OCI-LY7 (cell line): Measurements from ENCODE around the gene MTHFD1L. TPM values are rescaled to one million over a fixed set of nuclear protein-coding genes. Genes with fewer than 3 reads are reported as not detected.

ENCODE experiments used
- BruUV-seq: library from RNA; stranded (reverse); fragments of 400-500 nt; replicated peaks from 2 replicates; lab custom pipeline; 2021; lab: Mats Ljungman, UMichigan
- CTCF ChIA-PET: fragments of 300-600 bp; sonication (Branson Sonifier 250); formaldehyde crosslinking; loops from one replicate; lab custom pipeline; 2022; ENCODE audit warnings: antibody characterized with exemption; ENCODE audit not compliant: unreplicated experiment; lab: Charles Lee
- POLR2A ChIA-PET: fragments of 300-600 bp; sonication (Branson Sonifier 250); formaldehyde crosslinking; loops from one replicate; lab custom pipeline; 2022; ENCODE audit warnings: antibody characterized with exemption; lab: Charles Lee
- DNase-seq: peaks from one replicate; pipeline ENCODE4 v3.0.0-alpha.2; 2015; ENCODE audit warnings: low spot score
- H2AFZ ChIP-seq: fragments of 200-600 bp; sonication (generic), shearing (Covaris generic); 2 replicates; pipeline ENCODE4 v1.6.1; 2014; ENCODE audit warnings: mild to moderate bottlenecking, antibody characterized with exemption, low read length, moderate library complexity
- H3K27ac ChIP-seq: fragments of 200-600 bp; sonication (generic); 2 replicates; pipeline ENCODE4 v1.5.1; 2014; ENCODE audit warnings: mixed run types, low read depth, mild to moderate bottlenecking, moderate library complexity, low read length, inconsistent platforms; ENCODE audit not compliant: poor library complexity, severe bottlenecking
- H3K36me3 ChIP-seq: fragments of 200-600 bp; sonication (generic); 2 replicates; pipeline ENCODE4 v1.6.1; 2014; ENCODE audit warnings: mild to moderate bottlenecking, antibody characterized with exemption, low read length, moderate library complexity, mixed read lengths; ENCODE audit not compliant: insufficient read depth
- H3K4me1 ChIP-seq: fragments of 200-600 bp; sonication (generic); 2 replicates; pipeline ENCODE4 v1.5.1; 2014; ENCODE audit warnings: mild to moderate bottlenecking, low read length; ENCODE audit not compliant: insufficient read depth, poor library complexity, severe bottlenecking
- H3K4me2 ChIP-seq: fragments of 200-600 bp; sonication (generic); 2 replicates; pipeline ENCODE4 v1.6.1; 2014; ENCODE audit warnings: mild to moderate bottlenecking, low read length
- H3K4me3 ChIP-seq: fragments of 200-600 bp; sonication (generic); 2 replicates; pipeline ENCODE4 v1.5.1; 2014; ENCODE audit warnings: mild to moderate bottlenecking, low read depth, low read length; ENCODE audit not compliant: poor library complexity, severe bottlenecking
- H3K79me2 ChIP-seq: fragments of 200-600 bp; sonication (generic); 2 replicates; pipeline ENCODE4 v1.6.1; 2016; ENCODE audit warnings: low read depth, mild to moderate bottlenecking, low read length, moderate library complexity, mixed read lengths; ENCODE audit not compliant: insufficient read depth
- H3K9me2 ChIP-seq: fragments of 200-600 bp; sonication (generic); 2 replicates; pipeline ENCODE4 v1.6.1; 2016; ENCODE audit warnings: mild to moderate bottlenecking, low read length, mixed read lengths; ENCODE audit not compliant: insufficient read depth
- H3K9me3 ChIP-seq: fragments of 200-600 bp; sonication (generic); 2 replicates; pipeline ENCODE4 v1.6.1; 2014; ENCODE audit warnings: mild to moderate bottlenecking, mixed run types, low read length, mixed read lengths
- H4K20me1 ChIP-seq: fragments of 200-600 bp; sonication (generic); 2 replicates; pipeline ENCODE4 v1.6.1; 2014; ENCODE audit warnings: mild to moderate bottlenecking, antibody characterized with exemption, low read length, moderate library complexity, mixed read lengths; ENCODE audit not compliant: insufficient read depth
- CTCF ChIP-seq: fragments of 200-600 bp; sonication (generic); conservative IDR thresholded peaks from 2 replicates; pipeline ENCODE4 v1.5.1; 2014; ENCODE audit warnings: mild to moderate bottlenecking, antibody characterized with exemption, low read length, moderate library complexity, mixed read lengths
- EZH2phosphoT487 ChIP-seq: fragments of 200-600 bp; sonication (generic); IDR thresholded peaks from 2 replicates; pipeline ENCODE4 v1.6.1; 2018; ENCODE audit warnings: low read depth, borderline replicate concordance, mild to moderate bottlenecking, mixed run types, antibody characterized with exemption, low read length, moderate library complexity, mixed read lengths
- intact Hi-C: fragments of 100-400 bp; cut with micrococcal nuclease; formaldehyde crosslinking; loops from one replicate; pipeline ENCODE4 v1.10.0; 2022; ENCODE audit not compliant: unreplicated experiment
- total RNA-seq, 2 experiments: library from RNA; depleted of rRNA in 1 of 2; stranded (reverse); fragments of >200 nt in 1 of 2; shearing (Covaris generic) in 1 of 2; gene quantifications; 2 replicates each; pipeline ENCODE4 v1.2.3, GENCODE V29; 2014 to 2022

The MTHFD1L gene
- total RNA-seq, 2 experiments from 2014 or later = 68.4 to 144 TPM

DNA sequence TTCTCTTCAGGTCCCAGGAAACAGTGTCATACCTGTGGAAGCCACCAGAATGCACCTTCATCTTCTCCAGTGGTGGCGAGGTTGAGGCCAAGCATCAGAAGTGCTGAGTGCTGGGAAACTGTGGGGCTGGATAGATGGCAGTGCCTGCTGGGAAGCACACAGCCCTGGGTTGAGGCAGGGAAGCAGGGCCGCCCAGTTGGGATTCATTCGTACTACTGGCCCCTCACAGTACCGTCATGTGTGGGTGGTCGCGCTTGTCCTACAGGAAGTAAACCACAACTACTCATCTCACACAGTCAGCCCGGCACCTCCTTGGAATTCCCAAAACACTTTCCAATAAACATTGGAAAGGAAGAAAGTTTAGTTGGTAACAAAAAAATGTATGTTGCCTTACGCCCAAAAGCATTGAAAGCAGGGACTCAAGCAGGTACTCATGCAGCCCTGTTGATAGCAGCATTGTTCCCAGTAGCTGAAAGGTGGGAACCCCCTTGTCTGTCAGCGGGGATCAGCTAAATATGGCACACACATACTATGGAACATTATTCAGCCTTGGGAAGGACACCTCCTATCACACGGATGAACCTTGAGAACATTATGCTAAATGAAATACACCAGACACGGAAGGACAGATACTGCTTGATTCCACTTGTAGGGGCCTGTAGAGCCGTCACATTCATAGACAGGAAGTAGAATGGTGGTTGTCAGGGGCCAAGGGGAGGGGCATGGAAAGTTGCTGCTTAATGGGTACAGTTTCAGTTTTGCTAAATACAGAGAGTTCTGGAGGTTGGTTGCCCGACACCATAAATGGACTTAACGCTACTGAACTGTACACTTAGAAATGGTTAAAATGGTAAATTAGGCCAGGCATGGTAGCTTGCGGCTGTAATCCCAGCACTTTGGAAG is 162.7 kb downstream of the MTHFD1L start:
- H3K4me2 ChIP-seq = no peak overlapping the region
- TF ChIP-seq EZH2phosphoT487 (no peak), CTCF (no peak)
- intact Hi-C loops = no loop called here
- no peak for DNase-seq
- no peaks in the 10 kb centered on the region for H4K20me1 ChIP-seq
- no TSS peak for BruUV-seq
- H3K4me3 ChIP-seq = no peak overlapping the region
- H3K4me1 ChIP-seq = no peaks in the 10 kb centered on the region
- no peak overlapping the region for H2AFZ ChIP-seq
- ChIA-PET CTCF (no interaction called here), POLR2A (no interaction called here)
- no peaks in the 10 kb centered on the region for H3K9me3 ChIP-seq
- H3K79me2 ChIP-seq = no peaks in the 10 kb centered on the region
- H3K27ac ChIP-seq = no peak overlapping the region
- peaks cover 83% of the 10 kb centered on the region for H3K36me3 ChIP-seq
- no peaks in the 10 kb centered on the region for H3K9me2 ChIP-seq

DNA sequence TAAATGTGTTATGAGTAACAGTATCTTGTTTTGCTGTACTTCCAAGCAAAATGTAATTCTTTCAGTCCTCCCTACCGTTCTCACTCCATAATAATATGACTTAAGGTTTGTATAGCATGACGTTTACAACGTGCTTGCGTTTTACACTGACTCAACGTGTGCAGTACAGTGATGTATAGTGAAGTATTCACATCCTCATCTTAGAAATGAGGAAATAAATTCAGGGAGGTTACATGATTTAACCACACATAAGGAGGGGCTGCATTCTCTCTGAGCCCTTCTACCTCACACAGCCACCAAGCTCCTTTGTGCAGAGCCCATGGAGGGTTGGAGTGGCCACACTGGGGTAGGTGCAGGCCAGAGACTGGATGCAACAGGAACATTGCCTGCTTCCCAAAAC is 164.5 kb downstream of the MTHFD1L start:
- no peaks in the 10 kb centered on the region for H4K20me1 ChIP-seq
- H3K79me2 ChIP-seq = no peaks in the 10 kb centered on the region
- no peaks in the 10 kb centered on the region for H3K9me2 ChIP-seq
- H3K36me3 ChIP-seq = peaks cover 83% of the 10 kb centered on the region
- no peaks in the 10 kb centered on the region for H3K4me1 ChIP-seq
- no peak for DNase-seq
- no peak overlapping the region for H3K27ac ChIP-seq
- intact Hi-C loops = no loop called here
- POLR2A ChIA-PET = no interaction called here
- no peak overlapping the region for H3K4me3 ChIP-seq
- BruUV-seq = no TSS peak
- TF ChIP-seq CTCF (no peak), EZH2phosphoT487 (no peak)
- no peaks in the 10 kb centered on the region for H3K9me3 ChIP-seq
- H3K4me2 ChIP-seq = no peak overlapping the region
- CTCF ChIA-PET = no interaction called here
- no peak overlapping the region for H2AFZ ChIP-seq

DNA sequence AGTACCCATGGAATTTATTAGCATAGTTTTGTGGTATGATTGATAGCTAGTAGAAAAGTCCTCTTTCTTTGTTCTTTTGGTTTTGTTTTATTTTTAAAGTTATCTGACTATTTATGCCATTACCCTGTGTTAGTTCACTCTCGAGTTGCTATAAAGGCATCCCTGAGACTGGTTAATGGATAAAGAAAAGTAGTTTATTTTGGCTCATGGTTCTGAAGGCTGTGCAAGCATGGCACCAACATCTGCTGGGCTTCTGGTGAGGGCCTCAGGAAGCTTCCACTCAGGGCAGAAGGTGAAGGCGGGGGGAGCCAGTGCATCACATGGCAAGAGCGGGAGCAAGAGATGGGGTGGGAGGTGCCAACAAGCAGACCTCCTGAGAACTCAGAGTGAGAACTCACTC is 166.5 kb downstream of the MTHFD1L start:
- no peaks in the 10 kb centered on the region for H3K4me1 ChIP-seq
- peaks cover 84% of the 10 kb centered on the region for H3K36me3 ChIP-seq
- TF ChIP-seq EZH2phosphoT487 (no peak), CTCF (no peak)
- no peaks in the 10 kb centered on the region for H3K9me2 ChIP-seq
- intact Hi-C loops = no loop called here
- CTCF ChIA-PET = interaction anchor here (1.1 kb wide), 1 partner anchor 18 kb away, joined by 4 read pairs; no protein-coding TSS in a partner anchor
- POLR2A ChIA-PET = interaction anchor here (0.8 kb wide), 1 partner anchor 19 kb away, joined by 4 read pairs; no protein-coding TSS in a partner anchor
- no peaks in the 10 kb centered on the region for H3K9me3 ChIP-seq
- no peak overlapping the region for H3K4me3 ChIP-seq
- no peak for DNase-seq
- no TSS peak for BruUV-seq
- no peaks in the 10 kb centered on the region for H4K20me1 ChIP-seq
- no peak overlapping the region for H3K27ac ChIP-seq
- no peak overlapping the region for H2AFZ ChIP-seq
- H3K4me2 ChIP-seq = no peak overlapping the region
- H3K79me2 ChIP-seq = no peaks in the 10 kb centered on the region
